ENCODE measurements around the gene OTOP3. TPM values are rescaled to one million over a fixed set of nuclear protein-coding genes. Genes with fewer than 3 reads are reported as not detected.

The OTOP3 gene
- total and polyA plus RNA-seq, 2 of the 4 experiments (the other 2 are of a cell fraction): not detected

GRCh38 chr17:74981979-74982662, 46.4 kb downstream of the OTOP3 start:
- no peaks in the 10 kb centered on the region for H3K36me3 ChIP-seq (ENCODE audit: control insufficient read depth, insufficient read depth, low read length)
- peak overlapping the region; percentile 71 for H3K4me2 ChIP-seq (ENCODE audit: low read depth, low read length)
- DNase-seq (peak; percentile 23), ATAC-seq (ENCODE audit: low read depth) (peak; percentile 95)
- peak overlapping the region; percentile 64 for H3K27ac ChIP-seq (ENCODE audit: insufficient read depth, low read length)
- no peaks in the 10 kb centered on the region for H4K20me1 ChIP-seq (ENCODE audit: insufficient read depth, low read length)
- peak overlapping the region; percentile 71 for H2AK5ac ChIP-seq (ENCODE audit: low read depth, low read length)
- H2BK5ac ChIP-seq (ENCODE audit: low read depth, low read length, poor library complexity, severe bottlenecking): peak overlapping the region; percentile 61
- peak overlapping the region; percentile 77 to 98 for H4K8ac ChIP-seq (ENCODE audit: low read depth in 2 of 2, low read length in 2 of 2)
- H3K23ac ChIP-seq (ENCODE audit: low read depth, low read length): peak overlapping the region; percentile 65
- H3K9me3 ChIP-seq (ENCODE audit: control insufficient read depth, insufficient read depth, low read length): no peaks in the 10 kb centered on the region
- H3K56ac ChIP-seq (ENCODE audit: extremely low read depth, insufficient read depth, low read length): peak overlapping the region; percentile 68
- WGBS, 2 experiments (ENCODE audit: extremely low coverage in 2 of 2, insufficient read length in 1 of 2): 0% methylated on average over 4 of the region's 61 CpGs; no CpG with 5 or more reads in 1 of the 2 experiments
- intact Hi-C loops (cut with micrococcal nuclease) (no loop called here), in situ Hi-C loops (cut with MboI; ENCODE audit: low sequenced_read_pairs) (no loop called here), dilution Hi-C loops (cut with HindIII; ENCODE audit: low sequenced_read_pairs, unreplicated experiment) (no loop called here)
- H3K27me3 ChIP-seq (ENCODE audit: control insufficient read depth, insufficient read depth, low read length): peaks cover 6% of the 10 kb centered on the region; the same call in 1 of the 2 replicates
- H3K9ac ChIP-seq (ENCODE audit: low read depth, low read length): peak overlapping the region; percentile 83
- peaks cover 4 to 19% of the 10 kb centered on the region in 2 experiments; a peak in 3 of 4 replicates for H3K79me1 ChIP-seq (ENCODE audit: low read depth in 1 of 2, low read length in 2 of 2)
- H3K18ac ChIP-seq (ENCODE audit: low read depth, low read length): peak overlapping the region; percentile 73
- TF ChIP-seq, protein P1, sequence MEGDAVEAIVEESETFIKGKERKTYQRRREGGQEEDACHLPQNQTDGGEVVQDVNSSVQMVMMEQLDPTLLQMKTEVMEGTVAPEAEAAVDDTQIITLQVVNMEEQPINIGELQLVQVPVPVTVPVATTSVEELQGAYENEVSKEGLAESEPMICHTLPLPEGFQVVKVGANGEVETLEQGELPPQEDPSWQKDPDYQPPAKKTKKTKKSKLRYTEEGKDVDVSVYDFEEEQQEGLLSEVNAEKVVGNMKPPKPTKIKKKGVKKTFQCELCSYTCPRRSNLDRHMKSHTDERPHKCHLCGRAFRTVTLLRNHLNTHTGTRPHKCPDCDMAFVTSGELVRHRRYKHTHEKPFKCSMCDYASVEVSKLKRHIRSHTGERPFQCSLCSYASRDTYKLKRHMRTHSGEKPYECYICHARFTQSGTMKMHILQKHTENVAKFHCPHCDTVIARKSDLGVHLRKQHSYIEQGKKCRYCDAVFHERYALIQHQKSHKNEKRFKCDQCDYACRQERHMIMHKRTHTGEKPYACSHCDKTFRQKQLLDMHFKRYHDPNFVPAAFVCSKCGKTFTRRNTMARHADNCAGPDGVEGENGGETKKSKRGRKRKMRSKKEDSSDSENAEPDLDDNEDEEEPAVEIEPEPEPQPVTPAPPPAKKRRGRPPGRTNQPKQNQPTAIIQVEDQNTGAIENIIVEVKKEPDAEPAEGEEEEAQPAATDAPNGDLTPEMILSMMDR (conservative IDR thresholded peaks at IDR 0.05; ENCODE audit: low read depth, low read length): 0 out of 2 replicates have a peak, but pooled peaks have one; percentile 0
- no peak for TF ChIP-seq FOS (IDR thresholded peaks at IDR 0.05; ENCODE audit: low read depth, low read length)
- peak; percentile 24; the same call in 1 of the 2 replicates for TF ChIP-seq MAZ (IDR thresholded peaks at IDR 0.05; ENCODE audit: borderline replicate concordance, low read depth, low read length)
- peak; percentile 31 for TF ChIP-seq RCOR1 (IDR thresholded peaks at IDR 0.05; ENCODE audit: insufficient replicate concordance, low read length)
- TF ChIP-seq RFX5 (IDR thresholded peaks at IDR 0.05; ENCODE audit: low read depth, low read length): no peak
- peak; percentile 35; the same call in 1 of the 2 replicates for TF ChIP-seq POLR2A (IDR thresholded peaks at IDR 0.05; ENCODE audit: low read depth, low read length)
- TF ChIP-seq CEBPB (IDR thresholded peaks at IDR 0.05; ENCODE audit: low read depth, low read length): no peak
- TF ChIP-seq CHD1 (IDR thresholded peaks at IDR 0.05; ENCODE audit: low read depth, low read length): no peak
- no TSS peak for BruUV-seq (replicated peaks)
- H2AFZ ChIP-seq (replicated peaks; ENCODE audit: low read length, poor library complexity): peak overlapping the region; percentile 99
- H3K14ac ChIP-seq (replicated peaks; ENCODE audit: low read depth, low read length): peak overlapping the region; percentile 88
- peak overlapping the region; percentile 77 for H3K4me3 ChIP-seq (ENCODE audit: insufficient read depth, low read depth, low read length)
- peak overlapping the region; percentile 66 for H2BK120ac ChIP-seq (ENCODE audit: low read depth, low read length)
- H3K4me1 ChIP-seq (ENCODE audit: control insufficient read depth, insufficient read depth, low read length): peaks cover 10% of the 10 kb centered on the region
- peak overlapping the region; percentile 90 for H4K5ac ChIP-seq (ENCODE audit: low read depth, low read length)
- peak overlapping the region; percentile 77; the same call in 2 of the 3 replicates for H2BK15ac ChIP-seq (ENCODE audit: low read depth, low read length)
- peak overlapping the region; percentile 70 for H2AK9ac ChIP-seq (replicated peaks; ENCODE audit: low read depth, low read length, poor library complexity)
- peak overlapping the region; percentile 3; the same call in 1 of the 2 replicates for H2BK20ac ChIP-seq (ENCODE audit: low read depth, low read length)
- ChIA-PET POLR2A (ENCODE audit: unreplicated experiment) (no interaction called here), CTCF (no interaction called here)
- peak overlapping the region; percentile 67 for H4K91ac ChIP-seq (ENCODE audit: insufficient read depth, low read depth, low read length)
- peak overlapping the region; percentile 79 for H3K4ac ChIP-seq (ENCODE audit: low read depth, low read length)
- H3K9me1 ChIP-seq (ENCODE audit: insufficient read depth, low read length): peaks cover 5% of the 10 kb centered on the region
